GM19240 (cell line): ENCODE data around the gene SEMA3E.
"Not testable (repeated sequence)": the region's sequence is repeated elsewhere in the genome, so short reads cannot be mapped to it uniquely, and the experiment has no call there.

Source experiments
- DNase-seq: peaks from one replicate; pipeline ENCODE4 v3.0.0; 2011; ENCODE audit warnings: low spot score; ENCODE audit not compliant: insufficient read length

SEMA3E gene

DNA sequence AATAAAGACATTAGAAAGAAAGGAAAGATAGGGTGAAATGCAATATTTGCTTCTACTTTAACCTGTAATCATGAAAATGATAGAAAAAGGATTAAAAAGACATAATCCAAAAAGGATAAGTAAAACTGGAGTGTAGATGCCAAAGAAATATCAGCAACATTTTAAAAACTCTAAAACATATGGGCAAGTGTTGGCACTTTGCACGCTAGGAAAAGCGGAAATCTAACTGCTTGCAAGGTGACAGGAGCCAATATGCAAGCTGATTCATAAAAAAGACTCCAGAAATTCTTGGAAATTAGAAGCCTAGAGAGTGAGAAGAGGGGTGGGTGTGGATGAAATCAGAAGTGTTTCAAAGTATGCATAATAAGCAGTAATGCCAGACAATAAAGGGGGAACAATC, 161.1 kb downstream of the SEMA3E start:
- no peak for DNase-seq

GRCh38 chr7:83486957-83487356, 162.0 kb downstream of the SEMA3E start:
- DNase-seq, result no peak

- DNase-seq, result no peak
Observed at GRCh38 chr7:83486536-83486935, 162.4 kb downstream of the SEMA3E start.

DNA sequence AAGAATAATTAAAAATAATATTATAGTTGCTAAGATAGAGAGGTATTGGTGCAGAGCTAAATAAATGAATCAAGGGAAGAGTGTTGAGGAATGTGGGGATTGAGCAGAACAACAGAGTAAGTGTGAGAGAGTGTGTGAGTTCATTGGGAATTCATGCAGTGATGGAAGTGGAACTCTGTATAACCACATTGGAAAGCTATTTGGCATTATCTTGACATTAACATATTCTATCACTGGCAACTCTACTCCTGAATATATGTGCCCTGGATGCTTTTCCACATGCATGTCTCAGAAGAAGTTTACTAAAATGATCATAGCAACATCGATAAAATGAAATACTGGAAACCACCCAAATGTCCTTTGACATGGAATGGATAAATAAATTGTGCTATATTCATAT, 164.1 kb downstream of the SEMA3E start:
- DNase-seq, result no peak

GRCh38 chr7:83484266-83484665, 164.7 kb downstream of the SEMA3E start:
- DNase-seq, result no peak

DNA sequence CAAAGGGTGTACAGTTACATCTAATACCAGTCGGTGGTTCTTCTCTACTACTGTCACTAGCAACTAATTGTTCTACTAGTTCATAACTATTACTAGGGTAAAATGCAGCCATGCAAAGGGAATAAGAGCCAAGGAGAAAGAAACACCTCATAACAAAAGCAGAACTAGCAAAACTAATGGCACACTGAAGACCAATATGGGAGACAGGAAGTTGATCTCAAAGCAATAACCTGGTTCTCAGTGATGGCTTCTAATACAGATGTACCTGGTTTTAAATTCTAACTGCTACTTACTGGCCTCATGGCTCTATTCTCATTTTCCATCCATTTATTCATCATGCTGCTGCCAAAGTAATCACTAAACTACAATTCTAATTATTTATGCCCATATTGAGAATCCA, 170.3 kb downstream of the SEMA3E start:
- no peak for DNase-seq

GRCh38 chr7:83476511-83477050, 172.4 kb downstream of the SEMA3E start:
- no peak for DNase-seq

- DNase-seq, result no peak
Observed at GRCh38 chr7:83475420-83475819, 173.5 kb downstream of the SEMA3E start.

DNA sequence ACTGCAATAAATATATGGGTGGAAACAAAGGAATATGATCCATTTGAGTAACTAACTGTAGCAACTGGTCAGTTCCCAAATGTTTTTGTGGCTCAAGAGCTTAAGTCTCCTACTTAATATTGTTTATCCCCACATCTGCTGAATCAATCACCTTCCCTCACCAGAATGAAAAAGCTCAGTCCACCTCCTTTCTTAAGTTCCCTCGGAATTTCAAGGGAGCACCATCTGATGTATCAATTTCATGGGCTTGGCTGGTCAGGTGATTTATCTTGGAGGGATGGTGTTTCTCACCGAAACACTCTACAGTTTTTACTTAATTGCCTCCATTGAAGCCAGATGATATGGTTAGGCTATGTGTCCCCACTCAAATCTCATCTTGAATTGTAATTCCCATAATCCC, 176.6 kb downstream of the SEMA3E start:
- no peak for DNase-seq

DNA sequence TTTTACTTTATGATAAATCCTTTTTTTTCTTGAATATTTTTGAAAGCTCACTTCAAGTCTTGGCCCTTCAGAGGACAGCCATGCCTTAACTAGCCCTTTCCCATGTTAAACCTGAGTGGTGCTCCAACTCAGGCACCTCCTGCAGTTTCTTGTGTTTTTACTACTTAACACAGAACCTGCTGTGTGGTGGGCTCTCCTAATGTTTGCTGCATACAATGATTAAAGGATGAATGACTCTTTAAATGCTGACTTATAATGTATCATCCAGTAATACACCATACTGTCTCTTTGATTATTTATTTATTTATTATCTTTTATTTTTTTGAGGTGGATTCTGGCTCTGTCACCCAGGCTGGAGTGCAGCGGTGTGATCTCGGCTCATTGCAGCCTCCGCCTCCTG, 179.4 kb downstream of the SEMA3E start:
- DNase-seq, result no peak

- DNase-seq, result no peak
Observed at GRCh38 chr7:83469076-83469475, 179.9 kb downstream of the SEMA3E start.

- no peak for DNase-seq
Observed at GRCh38 chr7:83468251-83468739, 180.6 kb downstream of the SEMA3E start.

- DNase-seq, result no peak
Observed at GRCh38 chr7:83467493-83467892, 181.4 kb downstream of the SEMA3E start.

- no peak for DNase-seq
Observed at GRCh38 chr7:83466956-83467355, 182.0 kb downstream of the SEMA3E start.

GRCh38 chr7:83466187-83466923, 182.6 kb downstream of the SEMA3E start:
- DNase-seq, result no peak

DNA sequence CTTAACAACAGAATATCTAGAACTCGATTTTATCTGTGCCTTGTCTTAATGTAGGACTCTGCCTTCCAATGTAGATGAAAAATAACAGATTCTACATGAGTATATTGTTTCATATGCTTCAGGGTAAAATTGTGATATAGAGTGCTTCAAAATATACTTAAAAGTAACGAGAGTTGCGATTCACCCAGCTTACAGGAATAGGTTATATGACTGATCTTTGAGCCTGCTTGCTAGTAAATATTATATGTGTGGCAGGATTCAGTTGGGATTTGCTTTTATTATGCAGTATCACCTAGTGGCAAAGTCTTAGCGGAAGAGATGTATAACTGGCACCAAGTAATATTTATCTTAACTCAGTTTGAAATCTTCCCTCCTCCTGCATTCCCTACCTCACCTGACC, 183.3 kb downstream of the SEMA3E start:
- DNase-seq, result no peak

- not testable (repeated sequence) for DNase-seq
Observed at GRCh38 chr7:83461820-83462219, 187.1 kb downstream of the SEMA3E start.

- DNase-seq, result not testable (repeated sequence)
Observed at GRCh38 chr7:83459930-83460653, 188.8 kb downstream of the SEMA3E start.

- not testable (repeated sequence) for DNase-seq
Observed at GRCh38 chr7:83459101-83459929, 189.6 kb downstream of the SEMA3E start.

- DNase-seq, result no peak
Observed at GRCh38 chr7:83457022-83457892, 191.7 kb downstream of the SEMA3E start.

- no peak for DNase-seq
Observed at GRCh38 chr7:83456413-83456812, 192.5 kb downstream of the SEMA3E start.
